Mammary epithelial cell (primary cell): ENCODE results near the gene FRMD3.

Source experiments
- EZH2 ChIP-seq: IDR thresholded peaks from 2 replicates; pipeline ENCODE4 v1.6.1; 2012; ENCODE audit warnings: low read length, inconsistent platforms, borderline replicate concordance
- TF ChIP-seq, protein P1 (sequence below), 2 donors: IDR thresholded peaks in 1 of 2; conservative IDR thresholded peaks in 1 of 2; 2 replicates each; pipeline ENCODE4 v1.5.1; 2011 to 2012; ENCODE audit warnings: inconsistent platforms in 2 of 2, low read length in 2 of 2, mild to moderate bottlenecking in 2 of 2, control low read depth in 1 of 2, low read depth in 1 of 2; ENCODE audit not compliant: insufficient read depth in 1 of 2; ENCODE audit errors: extremely low read depth in 1 of 2

DNA sequence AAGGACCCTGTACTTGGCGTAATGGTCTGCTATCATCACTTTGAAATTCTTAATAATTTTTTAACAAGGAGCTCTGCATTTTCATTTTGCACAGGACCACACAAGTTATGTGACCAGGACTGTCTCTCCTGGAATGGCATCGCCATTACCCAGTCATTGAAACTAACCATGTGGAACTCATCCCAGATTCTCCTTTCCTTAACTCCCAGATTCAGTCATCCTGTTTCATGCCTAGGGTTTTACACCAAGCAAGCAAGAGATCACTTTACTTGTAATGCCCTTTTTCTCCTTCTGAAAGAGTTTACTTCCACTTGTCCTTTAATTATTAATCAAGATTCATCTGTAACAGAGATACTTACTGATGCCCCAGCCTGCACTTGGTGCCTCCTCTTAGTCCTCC is 12.0 kb downstream of the FRMD3 start:
- TF ChIP-seq EZH2 = no peak
- TF ChIP-seq, protein P1, sequence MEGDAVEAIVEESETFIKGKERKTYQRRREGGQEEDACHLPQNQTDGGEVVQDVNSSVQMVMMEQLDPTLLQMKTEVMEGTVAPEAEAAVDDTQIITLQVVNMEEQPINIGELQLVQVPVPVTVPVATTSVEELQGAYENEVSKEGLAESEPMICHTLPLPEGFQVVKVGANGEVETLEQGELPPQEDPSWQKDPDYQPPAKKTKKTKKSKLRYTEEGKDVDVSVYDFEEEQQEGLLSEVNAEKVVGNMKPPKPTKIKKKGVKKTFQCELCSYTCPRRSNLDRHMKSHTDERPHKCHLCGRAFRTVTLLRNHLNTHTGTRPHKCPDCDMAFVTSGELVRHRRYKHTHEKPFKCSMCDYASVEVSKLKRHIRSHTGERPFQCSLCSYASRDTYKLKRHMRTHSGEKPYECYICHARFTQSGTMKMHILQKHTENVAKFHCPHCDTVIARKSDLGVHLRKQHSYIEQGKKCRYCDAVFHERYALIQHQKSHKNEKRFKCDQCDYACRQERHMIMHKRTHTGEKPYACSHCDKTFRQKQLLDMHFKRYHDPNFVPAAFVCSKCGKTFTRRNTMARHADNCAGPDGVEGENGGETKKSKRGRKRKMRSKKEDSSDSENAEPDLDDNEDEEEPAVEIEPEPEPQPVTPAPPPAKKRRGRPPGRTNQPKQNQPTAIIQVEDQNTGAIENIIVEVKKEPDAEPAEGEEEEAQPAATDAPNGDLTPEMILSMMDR (conservative IDR thresholded peaks at IDR 0.05 in 1 of 2, IDR thresholded peaks at IDR 0.05 in 1 of 2; ENCODE audit: extremely low read depth in 1 of 2, insufficient read depth in 1 of 2, low read depth in 1 of 2, low read length in 2 of 2) = no peak
